Activated T-helper 2 cell treated with anti-CD3 and anti-CD28 coated beads, Interferon-gamma antibody, Interleukin-2, Interleukin-4, amounts not matched to agents 10 μg/mL and 5 μg/mL and 100 μg/mL, durations not matched to agents 14 hours and 24 hours and 36 hours (primary cell): ENCODE results near the gene C2CD5. TPM values are rescaled to one million over a fixed set of nuclear protein-coding genes. Genes with fewer than 3 reads are reported as not detected.

Experiments
- DNase-seq: peaks from one replicate; pipeline ENCODE4 v3.0.0; 2021; ENCODE audit warnings: low spot score
- H3K27ac Mint-ChIP-seq: one replicate; pipeline ENCODE4 v1.8.0; 2021; ENCODE audit warnings: mixed read lengths
- H3K27me3 Mint-ChIP-seq: one replicate; pipeline ENCODE4 v1.8.0; 2021; ENCODE audit warnings: low read depth, mixed read lengths
- H3K36me3 Mint-ChIP-seq: one replicate; pipeline ENCODE4 v1.8.0; 2021; ENCODE audit warnings: low read depth, mixed read lengths
- H3K4me1 Mint-ChIP-seq: one replicate; pipeline ENCODE4 v1.8.0; 2021; ENCODE audit warnings: low read depth, mixed read lengths
- H3K4me3 Mint-ChIP-seq: one replicate; pipeline ENCODE4 v1.8.0; 2021; ENCODE audit warnings: low read depth, mild to moderate bottlenecking, moderate library complexity, mixed read lengths
- H3K9me3 Mint-ChIP-seq: one replicate; pipeline ENCODE4 v1.8.0; 2021; ENCODE audit warnings: mixed read lengths
- intact Hi-C: fragments of 100-400 bp; cut with micrococcal nuclease; formaldehyde crosslinking; loops from one replicate; pipeline ENCODE4 v1.15.1; 2023
- total RNA-seq: library from RNA; stranded (reverse); gene quantifications from 2 replicates; pipeline ENCODE4 v1.2.3, GENCODE V29; 2022

C2CD5 gene, protein sequence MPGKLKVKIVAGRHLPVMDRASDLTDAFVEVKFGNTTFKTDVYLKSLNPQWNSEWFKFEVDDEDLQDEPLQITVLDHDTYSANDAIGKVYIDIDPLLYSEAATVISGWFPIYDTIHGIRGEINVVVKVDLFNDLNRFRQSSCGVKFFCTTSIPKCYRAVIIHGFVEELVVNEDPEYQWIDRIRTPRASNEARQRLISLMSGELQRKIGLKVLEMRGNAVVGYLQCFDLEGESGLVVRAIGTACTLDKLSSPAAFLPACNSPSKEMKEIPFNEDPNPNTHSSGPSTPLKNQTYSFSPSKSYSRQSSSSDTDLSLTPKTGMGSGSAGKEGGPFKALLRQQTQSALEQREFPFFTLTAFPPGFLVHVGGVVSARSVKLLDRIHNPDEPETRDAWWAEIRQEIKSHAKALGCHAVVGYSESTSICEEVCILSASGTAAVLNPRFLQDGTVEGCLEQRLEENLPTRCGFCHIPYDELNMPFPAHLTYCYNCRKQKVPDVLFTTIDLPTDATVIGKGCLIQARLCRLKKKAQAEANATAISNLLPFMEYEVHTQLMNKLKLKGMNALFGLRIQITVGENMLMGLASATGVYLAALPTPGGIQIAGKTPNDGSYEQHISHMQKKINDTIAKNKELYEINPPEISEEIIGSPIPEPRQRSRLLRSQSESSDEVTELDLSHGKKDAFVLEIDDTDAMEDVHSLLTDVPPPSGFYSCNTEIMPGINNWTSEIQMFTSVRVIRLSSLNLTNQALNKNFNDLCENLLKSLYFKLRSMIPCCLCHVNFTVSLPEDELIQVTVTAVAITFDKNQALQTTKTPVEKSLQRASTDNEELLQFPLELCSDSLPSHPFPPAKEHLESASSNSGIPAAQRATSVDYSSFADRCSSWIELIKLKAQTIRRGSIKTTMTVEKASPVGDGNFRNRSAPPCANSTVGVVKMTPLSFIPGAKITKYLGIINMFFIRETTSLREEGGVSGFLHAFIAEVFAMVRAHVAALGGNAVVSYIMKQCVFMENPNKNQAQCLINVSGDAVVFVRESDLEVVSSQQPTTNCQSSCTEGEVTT
- total RNA-seq = 31.9 and 36.3 TPM in 2 replicates

DNA sequence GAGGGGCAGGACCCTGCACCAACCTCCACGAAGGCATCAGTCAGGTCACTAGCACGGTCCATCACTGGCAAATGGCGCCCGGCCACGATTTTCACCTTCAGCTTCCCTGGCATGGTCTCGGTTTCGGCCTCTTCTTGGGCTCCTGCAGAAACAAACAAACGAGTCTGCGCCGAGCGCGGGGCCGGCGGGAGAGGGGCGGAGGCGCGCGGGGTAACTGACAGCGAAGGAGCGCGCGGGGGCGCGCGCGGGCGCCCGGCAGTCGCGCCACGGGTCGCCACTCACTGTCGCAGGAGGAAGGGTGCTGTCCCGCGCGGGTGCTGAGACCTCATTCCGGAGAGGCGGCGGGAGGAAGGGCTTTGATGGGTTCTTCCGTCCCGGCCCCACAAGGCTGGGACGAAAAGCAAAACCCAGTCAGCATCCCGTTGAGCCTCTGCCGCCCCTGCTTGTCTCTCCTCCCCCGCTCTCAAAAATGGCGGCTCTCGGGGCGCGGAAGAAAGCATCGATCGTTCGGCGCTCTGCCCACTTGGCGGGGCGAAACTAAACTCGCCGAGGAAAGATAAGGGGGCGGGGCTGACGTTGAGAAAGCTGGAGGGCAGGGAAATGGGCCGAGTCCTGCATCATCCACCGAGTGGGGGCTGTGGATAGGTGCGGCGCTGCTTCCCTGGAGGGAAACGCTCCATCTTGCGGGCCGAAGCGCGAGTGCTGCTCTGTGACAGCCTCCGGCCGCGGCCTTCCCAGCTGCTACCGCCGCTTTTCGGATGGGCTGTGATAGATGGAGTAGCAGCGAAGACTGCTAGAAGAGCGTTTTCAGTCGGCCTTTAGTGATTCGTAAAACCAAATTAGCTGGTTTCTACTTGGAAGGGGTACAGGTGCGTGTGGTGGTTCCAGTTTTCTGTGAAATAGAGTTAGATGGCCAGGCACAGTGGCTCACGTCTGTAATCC lies at the start of gene C2CD5:
Gene C2CD5, minus strand, starts transcription at position 505 of the 942 bp plus-strand sequence. Its CDS starts 392 bp downstream, at position 113.
- H3K27me3 Mint-ChIP-seq = peaks cover 13% of the 10 kb centered on the region
- intact Hi-C loops = loop anchor here (1.0 to 5.0 kb wide), 5 partner anchors 14 to 498 kb away; partner anchors contain the start of genes CMAS and ETNK1
- H3K36me3 Mint-ChIP-seq = peaks cover 29% of the 10 kb centered on the region
- H3K9me3 Mint-ChIP-seq = peaks cover 3% of the 10 kb centered on the region
- H3K27ac Mint-ChIP-seq = peak within 1 kb of the TSS; percentile 93
- peaks cover 32% of the 10 kb centered on the region for H3K4me1 Mint-ChIP-seq
- peak; percentile 94 for DNase-seq
- peak within 1 kb of the TSS; percentile 94 for H3K4me3 Mint-ChIP-seq

DNA sequence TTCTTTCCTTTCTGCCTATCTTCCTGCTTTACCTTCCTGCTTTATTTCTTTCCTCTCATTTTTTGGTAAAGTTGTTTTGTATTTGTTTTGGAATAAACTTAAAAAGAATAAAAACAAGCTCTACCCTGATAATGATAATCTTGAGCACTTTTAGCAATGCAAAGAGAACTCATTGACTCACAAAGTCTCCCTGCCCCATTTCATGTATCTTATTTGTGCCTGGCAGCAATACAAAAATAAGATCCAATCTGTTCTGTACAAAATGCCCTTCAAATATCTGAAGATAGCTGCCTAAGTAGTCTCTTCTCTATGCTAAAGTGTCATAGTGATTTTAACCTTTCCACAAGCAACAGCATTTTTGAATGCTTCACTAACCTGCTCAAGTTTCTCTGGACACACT lies 49.5 kb upstream of the C2CD5 start:
- intact Hi-C loops = no loop called here
- no peak overlapping the region for H3K4me3 Mint-ChIP-seq
- no peaks in the 10 kb centered on the region for H3K36me3 Mint-ChIP-seq
- peaks cover 8% of the 10 kb centered on the region for H3K27me3 Mint-ChIP-seq
- no peak for DNase-seq
- no peak overlapping the region for H3K27ac Mint-ChIP-seq
- peaks cover 3% of the 10 kb centered on the region for H3K4me1 Mint-ChIP-seq
- no peaks in the 10 kb centered on the region for H3K9me3 Mint-ChIP-seq

DNA sequence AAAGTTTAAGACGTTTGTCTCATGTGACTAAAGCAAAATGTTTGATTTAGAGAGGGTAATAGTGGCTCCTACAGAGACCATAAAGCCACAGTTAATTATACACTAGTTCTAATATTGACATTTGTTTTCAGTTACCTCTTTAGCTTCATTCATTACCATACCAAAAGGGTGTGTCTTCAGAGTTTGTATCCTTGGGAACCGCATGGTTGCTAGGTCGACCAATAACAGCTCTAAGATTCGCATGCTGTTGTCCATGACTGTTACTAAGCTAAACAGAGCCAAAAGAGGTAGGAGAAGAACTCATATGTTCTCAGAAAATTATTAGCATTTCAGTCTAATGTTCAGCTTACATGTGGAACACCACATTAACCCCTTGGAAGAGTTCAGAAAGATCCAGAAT lies 44.5 kb upstream of the C2CD5 start:
- intact Hi-C loops = no loop called here
- Mint-ChIP-seq H3K9me3 (no peaks in the 10 kb centered on the region), H3K4me3 (no peak overlapping the region), H3K4me1 (peaks cover 1% of the 10 kb centered on the region), H3K27ac (no peak overlapping the region), H3K36me3 (no peaks in the 10 kb centered on the region), H3K27me3 (peaks cover 6% of the 10 kb centered on the region)
- no peak for DNase-seq

DNA sequence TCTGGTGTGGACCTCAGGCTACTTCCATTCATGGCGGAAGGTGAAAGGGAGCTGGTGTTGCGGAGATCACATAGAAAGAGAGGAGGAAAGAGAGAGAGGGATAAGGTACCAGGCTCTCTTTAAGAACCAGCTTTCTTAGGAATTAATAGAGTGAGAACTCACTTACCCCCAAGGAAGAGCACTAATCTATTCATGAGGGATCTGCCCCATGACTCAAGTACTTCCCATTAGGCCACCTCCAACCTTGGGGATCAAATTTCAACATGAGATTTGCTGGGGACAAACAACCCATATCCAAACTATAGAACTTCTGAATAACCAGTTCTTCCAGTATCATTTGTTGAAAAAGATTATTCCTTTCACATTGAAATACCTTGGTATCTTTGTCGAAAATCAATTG lies 34.0 kb upstream of the C2CD5 start:
- Mint-ChIP-seq H3K4me1 (no peaks in the 10 kb centered on the region), H3K36me3 (no peaks in the 10 kb centered on the region), H3K4me3 (no peak overlapping the region), H3K9me3 (no peaks in the 10 kb centered on the region), H3K27me3 (peaks cover 2% of the 10 kb centered on the region), H3K27ac (no peak overlapping the region)
- no peak for DNase-seq
- intact Hi-C loops = no loop called here

- no peaks in the 10 kb centered on the region for H3K4me1 Mint-ChIP-seq
- H3K27me3 Mint-ChIP-seq = peaks cover 2% of the 10 kb centered on the region
- intact Hi-C loops = no loop called here
- H3K4me3 Mint-ChIP-seq = no peak overlapping the region
- no peaks in the 10 kb centered on the region for H3K9me3 Mint-ChIP-seq
- no peak for DNase-seq
- no peak overlapping the region for H3K27ac Mint-ChIP-seq
- no peaks in the 10 kb centered on the region for H3K36me3 Mint-ChIP-seq
Measured at GRCh38 chr12:22577667-22578066, 33.3 kb upstream of the C2CD5 start.

GRCh38 chr12:22576473-22576872 lies 32.1 kb upstream of the C2CD5 start:
- no peak for DNase-seq
- H3K9me3 Mint-ChIP-seq = no peaks in the 10 kb centered on the region
- H3K27me3 Mint-ChIP-seq = peaks cover 2% of the 10 kb centered on the region
- H3K4me3 Mint-ChIP-seq = no peak overlapping the region
- intact Hi-C loops = no loop called here
- no peaks in the 10 kb centered on the region for H3K36me3 Mint-ChIP-seq
- H3K27ac Mint-ChIP-seq = no peak overlapping the region
- H3K4me1 Mint-ChIP-seq = no peaks in the 10 kb centered on the region

DNA sequence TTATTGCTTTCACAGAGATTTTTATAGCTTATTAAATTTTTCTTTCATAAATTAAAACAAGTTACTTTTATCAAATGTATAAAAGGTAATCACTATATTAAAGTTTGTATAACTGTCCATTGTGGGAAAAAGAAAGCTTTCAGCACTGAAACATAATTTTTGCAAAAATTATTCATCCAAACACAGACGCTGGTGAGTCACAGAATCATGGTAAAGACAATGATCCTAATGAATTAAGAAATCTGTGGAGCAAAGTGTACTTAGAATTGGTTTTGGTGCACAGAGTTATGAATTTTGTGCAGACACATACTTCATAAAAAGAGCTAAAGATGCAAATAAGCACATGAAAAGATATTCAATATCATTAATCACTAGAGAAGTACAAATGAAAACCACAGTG lies 31.7 kb upstream of the C2CD5 start:
- Mint-ChIP-seq H3K36me3 (no peaks in the 10 kb centered on the region), H3K27ac (no peak overlapping the region), H3K9me3 (no peaks in the 10 kb centered on the region), H3K4me1 (no peaks in the 10 kb centered on the region), H3K4me3 (no peak overlapping the region), H3K27me3 (peaks cover 2% of the 10 kb centered on the region)
- no peak for DNase-seq
- intact Hi-C loops = no loop called here

DNA sequence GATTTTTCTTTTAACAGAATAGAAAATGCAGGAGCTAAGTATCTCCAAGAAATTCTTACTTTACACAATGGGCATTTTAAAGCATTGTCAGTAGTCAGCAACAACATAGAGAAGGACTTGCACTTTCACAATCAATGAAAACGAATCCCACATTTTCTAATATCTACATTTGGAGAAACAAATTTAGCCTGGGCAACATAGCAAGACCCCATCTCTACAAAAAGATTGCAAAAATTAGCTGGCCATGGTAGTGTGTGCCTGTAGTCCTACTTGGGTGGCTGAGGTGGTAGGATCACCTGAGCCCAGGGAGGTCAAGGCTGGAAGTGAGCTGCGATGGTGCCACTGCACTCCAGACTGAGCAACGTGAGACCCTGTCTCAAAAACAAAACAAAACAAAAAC lies 30.6 kb upstream of the C2CD5 start:
- H3K27ac Mint-ChIP-seq = no peak overlapping the region
- no peaks in the 10 kb centered on the region for H3K4me1 Mint-ChIP-seq
- H3K4me3 Mint-ChIP-seq = no peak overlapping the region
- intact Hi-C loops = no loop called here
- H3K9me3 Mint-ChIP-seq = no peaks in the 10 kb centered on the region
- peaks cover 3% of the 10 kb centered on the region for H3K27me3 Mint-ChIP-seq
- no peak for DNase-seq
- no peaks in the 10 kb centered on the region for H3K36me3 Mint-ChIP-seq

DNA sequence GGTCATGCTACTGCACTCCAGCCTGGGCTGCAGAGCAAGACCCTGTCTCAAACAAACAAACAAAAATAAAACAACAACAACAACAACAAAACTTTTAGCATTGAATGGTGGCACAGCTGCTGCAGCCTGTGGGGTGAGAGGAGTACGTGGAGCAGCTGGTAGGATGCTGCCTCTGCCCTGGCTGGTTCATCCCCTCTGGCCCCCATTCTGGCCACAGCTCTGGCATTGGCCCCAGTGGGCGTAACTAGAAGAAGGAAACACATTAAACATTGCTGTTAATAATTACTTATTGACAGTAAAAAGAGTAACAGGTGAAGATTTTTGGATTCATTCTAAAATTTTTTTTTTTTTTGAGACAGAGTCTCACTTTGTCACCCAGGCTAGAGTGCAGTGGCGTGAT lies 28.8 kb upstream of the C2CD5 start:
- intact Hi-C loops = no loop called here
- Mint-ChIP-seq H3K27me3 (peaks cover 5% of the 10 kb centered on the region), H3K4me3 (no peak overlapping the region), H3K27ac (no peak overlapping the region), H3K36me3 (no peaks in the 10 kb centered on the region), H3K9me3 (no peaks in the 10 kb centered on the region), H3K4me1 (no peaks in the 10 kb centered on the region)
- DNase-seq = no peak

DNA sequence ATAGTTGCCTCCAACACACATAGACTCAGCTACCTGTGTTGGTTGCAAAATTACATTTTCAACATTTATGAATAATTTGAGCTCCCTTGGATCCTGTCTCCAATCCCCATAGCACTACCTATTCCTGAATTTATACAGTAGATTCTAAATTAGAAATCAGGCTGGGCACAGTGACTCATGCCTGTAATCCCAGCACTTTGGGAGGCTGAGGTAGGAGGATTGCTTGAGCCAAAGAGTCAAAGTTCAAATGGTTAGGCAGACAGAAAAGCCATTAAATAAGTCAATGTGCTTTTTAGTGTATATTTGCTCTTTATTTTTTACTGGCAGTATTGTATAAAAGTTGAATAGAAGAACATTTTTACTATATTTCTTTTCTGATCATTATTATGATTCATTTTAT lies 24.9 kb upstream of the C2CD5 start:
- no peak for DNase-seq
- no peaks in the 10 kb centered on the region for H3K9me3 Mint-ChIP-seq
- H3K4me3 Mint-ChIP-seq = no peak overlapping the region
- intact Hi-C loops = no loop called here
- H3K27me3 Mint-ChIP-seq = peaks cover 8% of the 10 kb centered on the region
- H3K27ac Mint-ChIP-seq = no peak overlapping the region
- H3K4me1 Mint-ChIP-seq = no peaks in the 10 kb centered on the region
- H3K36me3 Mint-ChIP-seq = no peaks in the 10 kb centered on the region

- intact Hi-C loops = loop anchor here (2.0 kb wide), 1 partner anchor 18 kb away; the partner anchor contains the start of gene C2CD5
- H3K9me3 Mint-ChIP-seq = no peaks in the 10 kb centered on the region
- H3K4me1 Mint-ChIP-seq = peaks cover 6% of the 10 kb centered on the region
- peaks cover 18% of the 10 kb centered on the region for H3K27me3 Mint-ChIP-seq
- no peaks in the 10 kb centered on the region for H3K36me3 Mint-ChIP-seq
- no peak for DNase-seq
- no peak overlapping the region for H3K4me3 Mint-ChIP-seq
- H3K27ac Mint-ChIP-seq = no peak overlapping the region
Measured at GRCh38 chr12:22562036-22563028, 18.0 kb upstream of the C2CD5 start.
